HL-60 (cell line): Measurements from ENCODE around the gene FUZ.

Experiments
- DNase-seq, 2 experiments: peaks; one replicate each; pipeline ENCODE4 v3.0.0-alpha.2; 2010 to 2020; ENCODE audit warnings: low read depth in 1 of 2, low spot score in 1 of 2
- H3K27ac ChIP-seq: fragments of 250-450 bp; sonication (Bioruptor Pico); replicated peaks from 2 replicates; pipeline ENCODE4 v1.5.1; 2020; ENCODE audit warnings: mild to moderate bottlenecking, moderate library complexity
- H3K27me3 ChIP-seq: fragments of 250-450 bp; sonication (Bioruptor Pico); 2 replicates; pipeline ENCODE4 v1.5.1; 2021; ENCODE audit warnings: mild to moderate bottlenecking, moderate library complexity; ENCODE audit not compliant: insufficient read depth, poor library complexity, severe bottlenecking
- H3K4me3 ChIP-seq: replicated peaks from 2 replicates; pipeline ENCODE4 v1.5.1; 2011; ENCODE audit warnings: mild to moderate bottlenecking, control low read depth, low read length; ENCODE audit not compliant: insufficient read depth
- CTCF ChIP-seq: IDR thresholded peaks from one replicate; pipeline ENCODE4 v1.5.1; 2011; ENCODE audit warnings: low read length, control low read depth, inconsistent platforms; ENCODE audit not compliant: insufficient read depth
- GABPA ChIP-seq: IDR thresholded peaks from 2 replicates; pipeline ENCODE4 v1.6.1; 2012; ENCODE audit warnings: low read depth
- POLR2AphosphoS5 ChIP-seq: IDR thresholded peaks from 2 replicates; pipeline ENCODE4 v1.6.1; 2012; ENCODE audit warnings: low read depth
- REST ChIP-seq: IDR thresholded peaks from 2 replicates; pipeline ENCODE4 v1.6.1; 2012; ENCODE audit warnings: low read depth; ENCODE audit not compliant: insufficient replicate concordance
- SPI1 ChIP-seq: IDR thresholded peaks from 2 replicates; pipeline ENCODE4 v1.6.1; 2012; ENCODE audit warnings: low read depth, mild to moderate bottlenecking, borderline replicate concordance

FUZ gene

GRCh38 chr19:49809941-49810389 lies 3.1 kb downstream of the FUZ start:
- Histone ChIP-seq H3K4me3 (no peak overlapping the region), H3K27ac (no peak overlapping the region), H3K27me3 (no peaks in the 10 kb centered on the region)
- TF ChIP-seq SPI1 = no peak
- no peak for TF ChIP-seq REST
- no peak for DNase-seq

- Histone ChIP-seq H3K27me3 (no peaks in the 10 kb centered on the region), H3K27ac (no peak overlapping the region), H3K4me3 (no peak overlapping the region)
- DNase-seq = no peak
- TF ChIP-seq REST (no peak), GABPA (no peak), POLR2AphosphoS5 (no peak), CTCF (no peak), SPI1 (no peak)
These were observed 3.7 kb downstream of the FUZ start for GRCh38 chr19:49809160-49809940.

- H3K27me3 ChIP-seq = no peaks in the 10 kb centered on the region
- DNase-seq = no peak
- H3K27ac ChIP-seq = no peak overlapping the region
- H3K4me3 ChIP-seq = no peak overlapping the region
- TF ChIP-seq POLR2AphosphoS5 (no peak), CTCF (no peak), SPI1 (no peak), GABPA (no peak), REST (no peak)
These were observed 4.4 kb downstream of the FUZ start for GRCh38 chr19:49808711-49809159.
